CD14-positive monocyte (primary cell): ENCODE data around the gene PLA2G6. TPM values are rescaled to one million over a fixed set of nuclear protein-coding genes. Genes with fewer than 3 reads are reported as not detected.

ENCODE experiments used
- DNase-seq, 3 donors: peaks; one replicate each; pipeline ENCODE4 v3.0.0-alpha.2; 2011 to 2022
- H2AFZ ChIP-seq: 2 replicates; pipeline ENCODE4 v1.6.0; 2012; ENCODE audit warnings: mild to moderate bottlenecking, low read depth, low read length, inconsistent platforms; ENCODE audit not compliant: insufficient read depth, poor library complexity, severe bottlenecking
- H3K27ac ChIP-seq, 2 donors: 1 replicate in 1 of 2; 2 replicates in 1 of 2; pipeline ENCODE4 v1.5.1; 2012 to 2013; ENCODE audit warnings: low read length in 2 of 2, control low read depth in 1 of 2, inconsistent platforms in 1 of 2, low read depth in 1 of 2, mild to moderate bottlenecking in 1 of 2
- H3K27me3 ChIP-seq, 2 donors: one replicate each; pipeline versions ENCODE4 v1.6.0 to v1.6.1; 2011 to 2013; ENCODE audit warnings: low read length in 2 of 2; ENCODE audit not compliant: control insufficient read depth in 2 of 2, insufficient read depth in 2 of 2
- H3K36me3 ChIP-seq, 2 donors: replicated peaks in 1 of 2; 1 replicate in 1 of 2; 2 replicates in 1 of 2; pipeline versions ENCODE4 v1.5.1 to v1.6.1; 2012 to 2013; ENCODE audit warnings: low read length in 2 of 2, control low read depth in 1 of 2, inconsistent platforms in 1 of 2, mild to moderate bottlenecking in 1 of 2; ENCODE audit not compliant: insufficient read depth in 2 of 2, control insufficient read depth in 1 of 2
- H3K4me1 ChIP-seq, 2 donors: 1 replicate in 1 of 2; 2 replicates in 1 of 2; pipeline versions ENCODE4 v1.5.1 to v1.6.1; 2012 to 2013; ENCODE audit warnings: low read length in 2 of 2, control low read depth in 1 of 2, inconsistent platforms in 1 of 2, mild to moderate bottlenecking in 1 of 2, moderate library complexity in 1 of 2; ENCODE audit not compliant: insufficient read depth in 2 of 2, control insufficient read depth in 1 of 2
- H3K4me2 ChIP-seq: replicated peaks from 2 replicates; pipeline ENCODE3; 2012; ENCODE audit warnings: low read length, moderate library complexity, mild to moderate bottlenecking; ENCODE audit not compliant: poor library complexity, severe bottlenecking; ENCODE audit errors: extremely low read depth
- H3K4me3 ChIP-seq, 3 experiments: fragments of 200-600 bp in 1 of 3; sonication (generic) in 1 of 3; replicated peaks in 1 of 3; 1 replicate in 2 of 3; 2 replicates in 1 of 3; pipeline ENCODE4 v1.5.1; 2011 to 2013; ENCODE audit warnings: low read length in 3 of 3, mild to moderate bottlenecking in 3 of 3, control low read depth in 2 of 3, low read depth in 2 of 3, inconsistent platforms in 1 of 3, moderate library complexity in 1 of 3
- H3K79me2 ChIP-seq: 2 replicates; pipeline ENCODE4 v1.6.0; 2012; ENCODE audit warnings: mild to moderate bottlenecking, control low read depth, inconsistent platforms, low read length, moderate library complexity; ENCODE audit not compliant: insufficient read depth
- H3K9ac ChIP-seq: 2 replicates; pipeline ENCODE4 v1.6.0; 2017; ENCODE audit warnings: low read length, mild to moderate bottlenecking; ENCODE audit not compliant: insufficient read depth, poor library complexity, severe bottlenecking
- H3K9me3 ChIP-seq, 2 donors: replicated peaks in 1 of 2; 1 replicate in 1 of 2; 2 replicates in 1 of 2; pipeline versions ENCODE4 v1.5.1 to v1.6.1; 2012 to 2013; ENCODE audit warnings: low read length in 2 of 2, control low read depth in 1 of 2; ENCODE audit not compliant: control insufficient read depth in 1 of 2, insufficient read depth in 1 of 2
- H4K20me1 ChIP-seq: 2 replicates; pipeline ENCODE4 v1.6.0; 2012; ENCODE audit warnings: mild to moderate bottlenecking, low read length, control low read depth, moderate library complexity; ENCODE audit not compliant: insufficient read depth
- H3K27ac Mint-ChIP-seq, 7 donors: one replicate each; pipeline ENCODE4 v1.8.0; 2020; ENCODE audit warnings: mild to moderate bottlenecking in 7 of 7, mixed read lengths in 7 of 7, moderate library complexity in 6 of 7, inconsistent platforms in 2 of 7
- H3K27me3 Mint-ChIP-seq, 3 donors: one replicate each; pipeline ENCODE4 v1.8.0; 2021 to 2022; ENCODE audit warnings: low read depth in 3 of 3, mild to moderate bottlenecking in 3 of 3, mixed read lengths in 3 of 3, moderate library complexity in 3 of 3, inconsistent platforms in 1 of 3
- H3K36me3 Mint-ChIP-seq, 2 donors: one replicate each; pipeline ENCODE4 v1.8.0; 2020; ENCODE audit warnings: mixed read lengths in 2 of 2, inconsistent platforms in 1 of 2, mild to moderate bottlenecking in 1 of 2
- H3K4me1 Mint-ChIP-seq: one replicate; pipeline ENCODE4 v1.8.0; 2020; ENCODE audit warnings: mild to moderate bottlenecking, mixed read lengths
- H3K4me3 Mint-ChIP-seq, 2 donors: one replicate each; pipeline ENCODE4 v1.8.0; 2020; ENCODE audit warnings: mild to moderate bottlenecking in 2 of 2, mixed read lengths in 2 of 2, moderate library complexity in 1 of 2
- H3K9me3 Mint-ChIP-seq, 7 donors: one replicate each; pipeline ENCODE4 v1.8.0; 2020 to 2022; ENCODE audit warnings: mixed read lengths in 7 of 7, mild to moderate bottlenecking in 6 of 7, moderate library complexity in 6 of 7, inconsistent platforms in 2 of 7
- CTCF ChIP-seq: fragments of 200-600 bp; IDR thresholded peaks from one replicate; pipeline ENCODE4 v1.8.0; 2022; ENCODE audit warnings: antibody characterized with exemption, mild to moderate bottlenecking
- WGBS: methylation state at CpG from one replicate; pipeline ENCODE4 v1.1.5; 2013; ENCODE audit warnings: missing lambda C conversion rate; ENCODE audit not compliant: insufficient coverage; 5-methylcytosine and 5-hydroxymethylcytosine counted together
- intact Hi-C, 2 donors: fragments of 100-400 bp; cut with micrococcal nuclease; formaldehyde crosslinking; loops; one replicate each; pipeline versions ENCODE4 v1.15.0 to v1.15.1; 2023
- polyA plus RNA-seq, 3 donors: library from polyadenylated mRNA; depleted of rRNA in 1 of 3; unstranded in 2 of 3; stranded (reverse) in 1 of 3; fragments of 300-500 nt in 2 of 3; fragments of >200 nt in 1 of 3; fragmentation: Illumina TruSeq in 2 of 3; gene quantifications; 1 replicate in 2 of 3; 2 replicates in 1 of 3; pipeline ENCODE4 v1.2.3, GENCODE V29; 2012 to 2021

Gene PLA2G6
- polyA plus RNA-seq, 3 donors: 0.43 to 8.3 (median 0.62) TPM

- Mint-ChIP-seq H3K4me3 (no peak overlapping the region), H3K27me3 (peaks cover 0 to 6% (median 0%) of the 10 kb centered on the region in 3 donors), H3K4me1 (no peaks in the 10 kb centered on the region), H3K9me3 (peaks cover 0 to 3% (median 0%) of the 10 kb centered on the region in 7 donors), H3K36me3 (peaks cover 11 to 19% of the 10 kb centered on the region in 2 donors), H3K27ac (peak overlapping the region in 2 of 7 donors; percentile 28 to 44)
- Histone ChIP-seq H3K9me3 (no peaks in the 10 kb centered on the region), H3K27me3 (no peaks in the 10 kb centered on the region), H3K4me1 (no peaks in the 10 kb centered on the region), H3K27ac (no peak overlapping the region), H3K4me2 (no peak overlapping the region), H2AFZ (no peak overlapping the region), H3K79me2 (no peaks in the 10 kb centered on the region), H4K20me1 (no peaks in the 10 kb centered on the region), H3K36me3 (no peaks in the 10 kb centered on the region), H3K4me3 (no peak overlapping the region), H3K9ac (no peak overlapping the region)
- no peak for DNase-seq
- TF ChIP-seq CTCF: no peak
- intact Hi-C loops: no loop called here
- WGBS: 100% methylated on average over 4 of the region's 9 CpGs
Observed at GRCh38 chr22:38129856-38130255, 51.8 kb downstream of the PLA2G6 start.

GRCh38 chr22:38129021-38129420 lies 52.6 kb downstream of the PLA2G6 start:
- TF ChIP-seq CTCF: no peak
- H4K20me1 ChIP-seq: no peaks in the 10 kb centered on the region
- no peaks in the 10 kb centered on the region for H3K4me1 ChIP-seq
- no peaks in the 10 kb centered on the region for H3K79me2 ChIP-seq
- no peaks in the 10 kb centered on the region for H3K4me1 Mint-ChIP-seq
- no peak overlapping the region for H3K27ac ChIP-seq
- intact Hi-C loops: no loop called here
- no peak for DNase-seq
- H3K27me3 ChIP-seq: no peaks in the 10 kb centered on the region
- H3K9me3 ChIP-seq: no peaks in the 10 kb centered on the region
- no peak overlapping the region for H3K4me3 Mint-ChIP-seq
- no peak overlapping the region for H3K27ac Mint-ChIP-seq
- H3K4me2 ChIP-seq: no peak overlapping the region
- 100% methylated on average over 9 of the region's 10 CpGs for WGBS
- H3K36me3 ChIP-seq: no peaks in the 10 kb centered on the region
- H2AFZ ChIP-seq: no peak overlapping the region
- H3K36me3 Mint-ChIP-seq: peaks cover 9 to 16% of the 10 kb centered on the region in 2 donors
- no peak overlapping the region for H3K9ac ChIP-seq
- peaks cover 0 to 3% (median 0%) of the 10 kb centered on the region in 7 donors for H3K9me3 Mint-ChIP-seq
- peaks cover 0 to 6% (median 0%) of the 10 kb centered on the region in 3 donors for H3K27me3 Mint-ChIP-seq
- no peak overlapping the region for H3K4me3 ChIP-seq
